H9 (cell line): Measurements from ENCODE around the gene RCAN1. TPM values are rescaled to one million over a fixed set of nuclear protein-coding genes. Genes with fewer than 3 reads are reported as not detected.

Experiments
- DNase-seq: peaks from one replicate; pipeline ENCODE4 v3.0.0-alpha.2; 2017
- H2AFZ ChIP-seq: one replicate; pipeline ENCODE4 v1.6.1; 2013; ENCODE audit warnings: mild to moderate bottlenecking, low read length, control low read depth, moderate library complexity
- H2AK5ac ChIP-seq: 2 replicates; pipeline ENCODE4 v1.6.1; 2013; ENCODE audit warnings: low read length, control low read depth, mixed read lengths; ENCODE audit not compliant: insufficient read length
- H2BK120ac ChIP-seq: one replicate; pipeline ENCODE4 v1.6.1; 2013; ENCODE audit warnings: low read depth, mild to moderate bottlenecking, low read length, control low read depth, inconsistent platforms; ENCODE audit not compliant: poor library complexity, severe bottlenecking
- H2BK12ac ChIP-seq: 2 replicates; pipeline ENCODE4 v1.6.1; 2013; ENCODE audit warnings: low read length, control low read depth, mixed read lengths, low read depth; ENCODE audit not compliant: insufficient read length
- H2BK15ac ChIP-seq: 2 replicates; pipeline ENCODE4 v1.6.1; 2013; ENCODE audit warnings: low read depth, low read length, control low read depth
- H2BK20ac ChIP-seq: one replicate; pipeline ENCODE4 v1.6.1; 2013; ENCODE audit warnings: low read depth, mild to moderate bottlenecking, low read length, control low read depth, inconsistent platforms; ENCODE audit not compliant: poor library complexity, severe bottlenecking
- H2BK5ac ChIP-seq: 2 replicates; pipeline ENCODE4 v1.6.1; 2013; ENCODE audit warnings: low read length, control low read depth, mixed read lengths; ENCODE audit not compliant: insufficient read length
- H3K14ac ChIP-seq: 2 replicates; pipeline ENCODE4 v1.6.1; 2013; ENCODE audit warnings: low read length, control low read depth; ENCODE audit not compliant: insufficient read depth
- H3K18ac ChIP-seq: 2 replicates; pipeline ENCODE4 v1.6.1; 2013; ENCODE audit warnings: low read depth, mild to moderate bottlenecking, mixed read lengths, low read length, control low read depth; ENCODE audit not compliant: insufficient read length
- H3K23ac ChIP-seq: 2 replicates; pipeline ENCODE4 v1.6.1; 2013; ENCODE audit warnings: low read length, control low read depth, mixed read lengths, low read depth; ENCODE audit not compliant: insufficient read length
- H3K23me2 ChIP-seq: 2 replicates; pipeline ENCODE4 v1.6.1; 2013; ENCODE audit warnings: low read depth, mild to moderate bottlenecking, mixed read lengths, low read length, control low read depth; ENCODE audit not compliant: insufficient read length, poor library complexity, severe bottlenecking
- H3K27ac ChIP-seq: 2 replicates; pipeline ENCODE4 v1.5.1; 2013; ENCODE audit warnings: low read length, control low read depth, mixed read lengths, low read depth; ENCODE audit not compliant: insufficient read length
- H3K27me3 ChIP-seq: 2 replicates; pipeline ENCODE4 v1.6.1; 2013; ENCODE audit warnings: low read length, control low read depth, inconsistent platforms; ENCODE audit not compliant: insufficient read depth
- H3K4ac ChIP-seq: 2 replicates; pipeline ENCODE4 v1.6.1; 2013; ENCODE audit warnings: low read depth, mild to moderate bottlenecking, control low read depth, inconsistent platforms, low read length, moderate library complexity
- H3K4me1 ChIP-seq: 2 replicates; pipeline ENCODE4 v1.6.1; 2013; ENCODE audit warnings: low read length, control low read depth, inconsistent platforms; ENCODE audit not compliant: insufficient read depth
- H3K4me2 ChIP-seq: 2 replicates; pipeline ENCODE4 v1.6.1; 2013; ENCODE audit warnings: low read length, control low read depth, mixed read lengths; ENCODE audit not compliant: insufficient read length, insufficient read depth
- H3K56ac ChIP-seq: 2 replicates; pipeline ENCODE4 v1.6.1; 2013; ENCODE audit warnings: low read depth, mild to moderate bottlenecking, mixed read lengths, low read length, control low read depth; ENCODE audit not compliant: insufficient read length
- H3K79me1 ChIP-seq: 2 replicates; pipeline ENCODE4 v1.6.1; 2013; ENCODE audit warnings: low read depth, mild to moderate bottlenecking, moderate library complexity, low read length, control low read depth, inconsistent platforms; ENCODE audit not compliant: insufficient read depth, poor library complexity, severe bottlenecking
- H3K79me2 ChIP-seq: 2 replicates; pipeline ENCODE4 v1.6.1; 2013; ENCODE audit warnings: low read length, control low read depth, inconsistent platforms; ENCODE audit not compliant: insufficient read depth
- H3K9ac ChIP-seq: 2 replicates; pipeline ENCODE4 v1.6.1; 2013; ENCODE audit warnings: low read length, control low read depth, mixed read lengths; ENCODE audit not compliant: insufficient read length; ENCODE audit errors: extremely low read depth
- H3K9me3 ChIP-seq: one replicate; pipeline ENCODE4 v1.6.1; 2013; ENCODE audit warnings: low read depth, low read length, inconsistent platforms; ENCODE audit not compliant: control insufficient read depth
- H3T11ph ChIP-seq: one replicate; pipeline ENCODE4 v1.6.1; 2013; ENCODE audit warnings: mild to moderate bottlenecking, low read length, control low read depth, inconsistent platforms
- H4K20me1 ChIP-seq: one replicate; pipeline ENCODE4 v1.6.1; 2013; ENCODE audit not compliant: control insufficient read depth, insufficient read length, insufficient read depth
- H4K5ac ChIP-seq: 2 replicates; pipeline ENCODE4 v1.6.1; 2013; ENCODE audit warnings: low read depth, mild to moderate bottlenecking, mixed read lengths, low read length, control low read depth; ENCODE audit not compliant: insufficient read length
- H4K8ac ChIP-seq: replicated peaks from 2 replicates; pipeline ENCODE4 v1.6.1; 2013; ENCODE audit warnings: low read length, control low read depth, mixed read lengths, low read depth; ENCODE audit not compliant: insufficient read length
- H4K91ac ChIP-seq: 2 replicates; pipeline ENCODE4 v1.6.1; 2013; ENCODE audit warnings: low read depth, mild to moderate bottlenecking, moderate library complexity, mixed read lengths, low read length, control low read depth; ENCODE audit not compliant: insufficient read length
- H3K27ac Mint-ChIP-seq, 3 experiments: 2 replicates in 2 of 3; 3 replicates in 1 of 3; pipeline ENCODE4 v1.8.0; 2020 to 2021; ENCODE audit warnings: mixed read lengths in 3 of 3, mild to moderate bottlenecking in 1 of 3, moderate library complexity in 1 of 3
- H3K27me3 Mint-ChIP-seq: 2 replicates; pipeline ENCODE4 v1.8.0; 2021; ENCODE audit warnings: low read depth, mild to moderate bottlenecking, moderate library complexity, mixed read lengths
- H3K36me3 Mint-ChIP-seq, 3 experiments: 2 replicates in 2 of 3; 3 replicates in 1 of 3; pipeline ENCODE4 v1.8.0; 2020 to 2021; ENCODE audit warnings: low read depth in 3 of 3, mixed read lengths in 3 of 3; ENCODE audit not compliant: insufficient read depth in 1 of 3
- H3K4me1 Mint-ChIP-seq, 2 experiments: 2 replicates each; pipeline ENCODE4 v1.8.0; 2020; ENCODE audit warnings: mixed read lengths in 2 of 2
- H3K4me3 Mint-ChIP-seq, 2 experiments: 2 replicates in 1 of 2; 3 replicates in 1 of 2; pipeline ENCODE4 v1.8.0; 2020 to 2021; ENCODE audit warnings: mild to moderate bottlenecking in 2 of 2, mixed read lengths in 2 of 2, moderate library complexity in 1 of 2
- H3K9me3 Mint-ChIP-seq, 2 experiments: 2 replicates in 1 of 2; 3 replicates in 1 of 2; pipeline ENCODE4 v1.8.0; 2020; ENCODE audit warnings: mild to moderate bottlenecking in 2 of 2, mixed read lengths in 2 of 2, moderate library complexity in 1 of 2
- CTCF ChIP-seq: fragments of 200-600 bp; sonication (generic); conservative IDR thresholded peaks from 3 replicates; pipeline ENCODE4 v1.8.0; 2021; ENCODE audit warnings: antibody characterized with exemption, mild to moderate bottlenecking
- WGBS: extraction: QIAGEN DNeasy Blood & Tissue Kit; methylation state at CpG from one replicate; pipeline ENCODE4 v1.1.7; 2013; ENCODE audit warnings: missing lambda C conversion rate, low lambda C conversion rate, mixed read lengths; ENCODE audit not compliant: insufficient read length; ENCODE audit errors: extremely low coverage; 5-methylcytosine and 5-hydroxymethylcytosine counted together
- total RNA-seq: library from RNA; stranded (reverse); gene quantifications from 2 replicates; pipeline ENCODE4 v1.2.1, GENCODE V29; 2021

RCAN1 gene
- total RNA-seq, 1 experiment from 2014 or later: 7.0 TPM

- H2BK12ac ChIP-seq: no peak overlapping the region
- H2AFZ ChIP-seq: no peak overlapping the region
- H3T11ph ChIP-seq: no peak overlapping the region
- H2AK5ac ChIP-seq: no peak overlapping the region
- peak overlapping the region; percentile 67 to 74; a peak in 4 of 5 replicates for H3K4me3 Mint-ChIP-seq
- H3K56ac ChIP-seq: no peak overlapping the region
- peak overlapping the region; percentile 11 for H3K4me2 ChIP-seq
- H3K79me1 ChIP-seq: no peaks in the 10 kb centered on the region
- no peak overlapping the region for H3K9ac ChIP-seq
- H3K27me3 ChIP-seq: peaks cover 10% of the 10 kb centered on the region
- no peaks in the 10 kb centered on the region for H3K79me2 ChIP-seq
- no peaks in the 10 kb centered on the region for H3K9me3 ChIP-seq
- H4K20me1 ChIP-seq: no peaks in the 10 kb centered on the region
- no peak overlapping the region for H3K4ac ChIP-seq
- H3K18ac ChIP-seq: no peak overlapping the region
- H2BK5ac ChIP-seq: no peak overlapping the region
- no peak for DNase-seq
- H3K27ac ChIP-seq: no peak overlapping the region
- no peak overlapping the region for H2BK20ac ChIP-seq
- no peaks in the 10 kb centered on the region for H3K9me3 Mint-ChIP-seq
- no peaks in the 10 kb centered on the region for H3K36me3 Mint-ChIP-seq
- no peak overlapping the region for H3K14ac ChIP-seq
- peaks cover 5 to 7% of the 10 kb centered on the region in 2 experiments; a peak in 3 of 4 replicates for H3K4me1 Mint-ChIP-seq
- H2BK120ac ChIP-seq: no peak overlapping the region
- no peaks in the 10 kb centered on the region for H3K23me2 ChIP-seq
- H3K4me1 ChIP-seq: no peaks in the 10 kb centered on the region
- no peak overlapping the region for H4K8ac ChIP-seq
- no peak overlapping the region for H3K23ac ChIP-seq
- TF ChIP-seq CTCF: no peak
- no peak overlapping the region for H4K91ac ChIP-seq
- no CpG with 5 or more reads among the region's 8 CpGs for WGBS
- no peak overlapping the region for H3K27ac Mint-ChIP-seq
- no peak overlapping the region for H2BK15ac ChIP-seq
- H3K27me3 Mint-ChIP-seq: peaks cover 38% of the 10 kb centered on the region
- no peak overlapping the region for H4K5ac ChIP-seq
These were observed 538 bp upstream of the RCAN1 start for GRCh38 chr21:34615487-34615814.
